Activated naive CD4-positive, alpha-beta T cell treated with anti-CD3 and anti-CD28 coated beads, Interleukin-2, amount 10 ng/mL, durations not matched to agents 7 days and 5 days (primary cell): ENCODE data around the gene CR1L.
"Not testable (repeated sequence)": the region's sequence is repeated elsewhere in the genome, so short reads cannot be mapped to it uniquely, and the experiment has no call there.

Experiments used
- CTCF ChIA-PET: fragments of 350-600 bp; sonication (Branson Sonifier 250); formaldehyde crosslinking; loops from one replicate; lab custom pipeline; 2021; ENCODE audit warnings: antibody characterized with exemption; lab: Charles Lee
- DNase-seq: peaks from one replicate; pipeline ENCODE4 v3.0.0-alpha.2; 2020
- H3K27ac Mint-ChIP-seq: one replicate; pipeline ENCODE4 v1.8.0; 2021; ENCODE audit warnings: mild to moderate bottlenecking, moderate library complexity, mixed read lengths
- H3K27me3 Mint-ChIP-seq: one replicate; pipeline ENCODE4 v1.8.0; 2021; ENCODE audit warnings: mild to moderate bottlenecking, mixed read lengths
- H3K36me3 Mint-ChIP-seq: one replicate; pipeline ENCODE4 v1.8.0; 2021; ENCODE audit warnings: mixed read lengths
- H3K4me1 Mint-ChIP-seq: one replicate; pipeline ENCODE4 v1.8.0; 2021; ENCODE audit warnings: mixed read lengths
- H3K4me3 Mint-ChIP-seq: one replicate; pipeline ENCODE4 v1.8.0; 2021; ENCODE audit warnings: mild to moderate bottlenecking, moderate library complexity, mixed read lengths
- H3K9me3 Mint-ChIP-seq: one replicate; pipeline ENCODE4 v1.8.0; 2021; ENCODE audit warnings: mixed read lengths

The CR1L gene

GRCh38 chr1:207728200-207728858 is 83.4 kb downstream of the CR1L start:
- not testable (repeated sequence) for H3K4me3 Mint-ChIP-seq, H3K36me3 Mint-ChIP-seq, H3K27me3 Mint-ChIP-seq, H3K27ac Mint-ChIP-seq, DNase-seq
- H3K4me1 Mint-ChIP-seq: peaks cover 12% of the 10 kb centered on the region
- peaks cover 16% of the 10 kb centered on the region for H3K9me3 Mint-ChIP-seq
- CTCF ChIA-PET: interaction anchor here (1.2 kb wide), 1 partner anchor 15 kb away, joined by 3 read pairs; no protein-coding TSS in a partner anchor

GRCh38 chr1:207737503-207738157 is 92.7 kb downstream of the CR1L start:
- H3K27me3 Mint-ChIP-seq, H3K9me3 Mint-ChIP-seq, H3K36me3 Mint-ChIP-seq, H3K4me3 Mint-ChIP-seq, H3K27ac Mint-ChIP-seq, DNase-seq, H3K4me1 Mint-ChIP-seq: not testable (repeated sequence)
- CTCF ChIA-PET: interaction anchor here (0.7 kb wide), 1 partner anchor 8 kb away, joined by 3 read pairs; no protein-coding TSS in a partner anchor

GRCh38 chr1:207738158-207738659 is 93.3 kb downstream of the CR1L start:
- not testable (repeated sequence) for H3K4me3 Mint-ChIP-seq
- CTCF ChIA-PET: interaction anchor here (0.7 kb wide), 1 partner anchor 8 kb away, joined by 3 read pairs; no protein-coding TSS in a partner anchor

GRCh38 chr1:207740207-207740606 is 95.3 kb downstream of the CR1L start:
- CTCF ChIA-PET: no interaction called here
- Mint-ChIP-seq H3K9me3 (no peaks in the 10 kb centered on the region), H3K4me1 (peaks cover 4% of the 10 kb centered on the region), H3K4me3 (no peak overlapping the region), H3K36me3 (no peaks in the 10 kb centered on the region), H3K27ac (no peak overlapping the region), H3K27me3 (peaks cover 4% of the 10 kb centered on the region)
- no peak for DNase-seq

More at GRCh38 chr1:207738158-207738659, 93.3 kb downstream of the CR1L start:
- H3K27me3 Mint-ChIP-seq, H3K9me3 Mint-ChIP-seq, H3K27ac Mint-ChIP-seq, H3K36me3 Mint-ChIP-seq, DNase-seq, H3K4me1 Mint-ChIP-seq: not testable (repeated sequence)

- DNase-seq: no peak
- Mint-ChIP-seq H3K4me3 (no peak overlapping the region), H3K36me3 (no peaks in the 10 kb centered on the region), H3K9me3 (no peaks in the 10 kb centered on the region), H3K4me1 (peaks cover 7% of the 10 kb centered on the region), H3K27me3 (no peaks in the 10 kb centered on the region), H3K27ac (no peak overlapping the region)
- CTCF ChIA-PET: no interaction called here
Measured at GRCh38 chr1:207742850-207743555, 98.1 kb downstream of the CR1L start.

GRCh38 chr1:207744000-207744534 is 99.1 kb downstream of the CR1L start:
- no peaks in the 10 kb centered on the region for H3K27me3 Mint-ChIP-seq
- no peaks in the 10 kb centered on the region for H3K9me3 Mint-ChIP-seq
- no peak overlapping the region for H3K4me3 Mint-ChIP-seq
- CTCF ChIA-PET: no interaction called here
- H3K4me1 Mint-ChIP-seq: peaks cover 11% of the 10 kb centered on the region
- H3K36me3 Mint-ChIP-seq: no peaks in the 10 kb centered on the region
- DNase-seq: no peak
- H3K27ac Mint-ChIP-seq: no peak overlapping the region

GRCh38 chr1:207745285-207745684 is 100.4 kb downstream of the CR1L start:
- Mint-ChIP-seq H3K27me3 (no peaks in the 10 kb centered on the region), H3K9me3 (no peaks in the 10 kb centered on the region), H3K36me3 (peaks cover 1% of the 10 kb centered on the region), H3K27ac (no peak overlapping the region), H3K4me1 (peaks cover 22% of the 10 kb centered on the region), H3K4me3 (no peak overlapping the region)
- CTCF ChIA-PET: no interaction called here
- no peak for DNase-seq

- Mint-ChIP-seq H3K9me3 (no peaks in the 10 kb centered on the region), H3K27ac (no peak overlapping the region), H3K4me1 (peaks cover 30% of the 10 kb centered on the region), H3K4me3 (no peak overlapping the region), H3K36me3 (peaks cover 2% of the 10 kb centered on the region), H3K27me3 (no peaks in the 10 kb centered on the region)
- no peak for DNase-seq
- CTCF ChIA-PET: no interaction called here
Measured at GRCh38 chr1:207745839-207746767, 101.2 kb downstream of the CR1L start.

- CTCF ChIA-PET: interaction anchor here (1.2 kb wide), 1 partner anchor 50 kb away, joined by 4 read pairs; no protein-coding TSS in a partner anchor
- Mint-ChIP-seq H3K27me3 (no peaks in the 10 kb centered on the region), H3K27ac (no peak overlapping the region)
Measured at GRCh38 chr1:207747627-207748492, 102.9 kb downstream of the CR1L start.

GRCh38 chr1:207748737-207749528 is 104.0 kb downstream of the CR1L start:
- H3K27ac Mint-ChIP-seq: peak overlapping the region; percentile 80
- H3K4me3 Mint-ChIP-seq: peak overlapping the region; percentile 43
- H3K27me3 Mint-ChIP-seq: no peaks in the 10 kb centered on the region
- no peaks in the 10 kb centered on the region for H3K9me3 Mint-ChIP-seq
- peaks cover 11% of the 10 kb centered on the region for H3K36me3 Mint-ChIP-seq
- H3K4me1 Mint-ChIP-seq: peaks cover 51% of the 10 kb centered on the region
- CTCF ChIA-PET: interaction anchor here (1.2 kb wide), 1 partner anchor 49 kb away, joined by 4 read pairs; no protein-coding TSS in a partner anchor
- DNase-seq: no peak

More at GRCh38 chr1:207747627-207748492, 102.9 kb downstream of the CR1L start:
- DNase-seq: no peak
- Mint-ChIP-seq H3K36me3 (peaks cover 11% of the 10 kb centered on the region), H3K4me3 (no peak overlapping the region), H3K9me3 (no peaks in the 10 kb centered on the region), H3K4me1 (peaks cover 43% of the 10 kb centered on the region)

GRCh38 chr1:207750631-207751305 is 105.8 kb downstream of the CR1L start:
- CTCF ChIA-PET: interaction anchor here (1.0 kb wide), 1 partner anchor 47 kb away, joined by 4 read pairs; no protein-coding TSS in a partner anchor
- Mint-ChIP-seq H3K4me1 (peaks cover 68% of the 10 kb centered on the region), H3K36me3 (peaks cover 21% of the 10 kb centered on the region), H3K4me3 (peak overlapping the region; percentile 100), H3K27ac (peak overlapping the region; percentile 97), H3K27me3 (no peaks in the 10 kb centered on the region), H3K9me3 (no peaks in the 10 kb centered on the region)
- DNase-seq: no peak
